DOHH2 (cell line): ENCODE results near the gene MAT2B.

ENCODE experiments used
- CTCF ChIP-seq: fragments of 200-600 bp; sonication (generic); IDR thresholded peaks from one replicate; pipeline ENCODE4 v1.5.1; 2014; ENCODE audit warnings: antibody characterized with exemption, mild to moderate bottlenecking, low read depth, low read length; ENCODE audit not compliant: poor library complexity, severe bottlenecking
- EZH2phosphoT487 ChIP-seq: fragments of 200-600 bp; sonication (generic); IDR thresholded peaks from 2 replicates; pipeline ENCODE4 v1.6.1; 2017; ENCODE audit warnings: borderline replicate concordance, mild to moderate bottlenecking, antibody characterized with exemption, low read length, moderate library complexity, mixed read lengths

DNA sequence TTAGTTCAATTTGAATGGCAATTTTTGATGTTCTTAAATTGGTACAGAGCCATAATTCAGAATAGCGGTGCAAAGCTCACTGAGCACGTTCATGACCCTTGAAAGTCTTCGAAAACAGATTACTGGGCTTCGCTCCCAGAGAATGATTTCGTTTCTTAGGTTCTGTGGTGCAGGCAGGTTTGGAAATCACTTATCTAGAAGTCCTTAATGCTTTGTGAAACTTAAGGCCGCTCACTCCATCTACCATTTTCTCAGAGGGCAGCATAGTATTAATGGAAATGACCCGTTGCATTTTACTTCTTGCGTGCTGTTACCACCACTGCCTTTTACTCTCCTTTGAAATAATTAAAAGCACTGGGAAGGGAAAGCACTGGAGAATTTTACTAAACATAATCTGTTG, 2.9 kb upstream of the MAT2B start:
- TF ChIP-seq CTCF, result no peak
- TF ChIP-seq EZH2phosphoT487, result no peak
